ENCODE data around the gene RUFY2.

DNA sequence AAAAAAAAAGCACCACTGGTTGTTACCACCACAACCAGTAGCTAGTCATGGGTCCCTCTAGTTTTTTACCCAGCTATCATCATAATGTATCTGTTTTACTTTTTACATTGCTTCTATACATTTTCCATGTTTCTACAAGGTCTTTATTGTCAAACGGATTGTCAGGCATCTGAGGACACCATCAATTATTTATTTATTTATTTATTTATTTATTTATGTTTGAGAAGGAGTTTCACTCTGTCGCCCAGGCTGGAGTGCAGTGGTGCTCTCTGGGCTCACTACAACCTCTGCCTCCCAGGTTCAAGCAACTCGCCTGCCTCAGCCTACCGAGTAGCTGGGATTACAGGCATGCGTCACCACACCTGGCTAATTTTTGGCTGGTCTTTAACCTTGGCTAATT lies 104.2 kb downstream of the RUFY2 start:
- TF ChIP-seq, protein P1, sequence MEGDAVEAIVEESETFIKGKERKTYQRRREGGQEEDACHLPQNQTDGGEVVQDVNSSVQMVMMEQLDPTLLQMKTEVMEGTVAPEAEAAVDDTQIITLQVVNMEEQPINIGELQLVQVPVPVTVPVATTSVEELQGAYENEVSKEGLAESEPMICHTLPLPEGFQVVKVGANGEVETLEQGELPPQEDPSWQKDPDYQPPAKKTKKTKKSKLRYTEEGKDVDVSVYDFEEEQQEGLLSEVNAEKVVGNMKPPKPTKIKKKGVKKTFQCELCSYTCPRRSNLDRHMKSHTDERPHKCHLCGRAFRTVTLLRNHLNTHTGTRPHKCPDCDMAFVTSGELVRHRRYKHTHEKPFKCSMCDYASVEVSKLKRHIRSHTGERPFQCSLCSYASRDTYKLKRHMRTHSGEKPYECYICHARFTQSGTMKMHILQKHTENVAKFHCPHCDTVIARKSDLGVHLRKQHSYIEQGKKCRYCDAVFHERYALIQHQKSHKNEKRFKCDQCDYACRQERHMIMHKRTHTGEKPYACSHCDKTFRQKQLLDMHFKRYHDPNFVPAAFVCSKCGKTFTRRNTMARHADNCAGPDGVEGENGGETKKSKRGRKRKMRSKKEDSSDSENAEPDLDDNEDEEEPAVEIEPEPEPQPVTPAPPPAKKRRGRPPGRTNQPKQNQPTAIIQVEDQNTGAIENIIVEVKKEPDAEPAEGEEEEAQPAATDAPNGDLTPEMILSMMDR (IDR thresholded peaks at IDR 0.05): no peak
- no peak for TF ChIP-seq POLR2A (IDR thresholded peaks at IDR 0.05)
- no peak for TF ChIP-seq EP300 (IDR thresholded peaks at IDR 0.05)
